ENCODE data around the gene ROBO1. TPM values are rescaled to one million over a fixed set of nuclear protein-coding genes. Genes with fewer than 3 reads are reported as not detected.

The ROBO1 gene
- total and polyA plus RNA-seq, 2 donors (not counting 3 experiments of a cell fraction or from before 2014, with no cell fraction given): 5.9 to 14.2 TPM

- Histone ChIP-seq H3K4me1 (ENCODE audit: control insufficient read depth, extremely low read depth, insufficient read depth, low read length) (no peaks in the 10 kb centered on the region), H3K27me3 (ENCODE audit: control insufficient read depth in 2 of 2, insufficient read depth in 2 of 2, low read length in 2 of 2) (no peaks in the 10 kb centered on the region), H3K9ac (replicated peaks; ENCODE audit: extremely low read depth, insufficient read depth, low read length) (no peak overlapping the region), H3K4me2 (ENCODE audit: insufficient read depth, low read length) (no peak overlapping the region), H3K27ac (ENCODE audit: insufficient read depth, low read depth, low read length) (no peak overlapping the region), H2AFZ (ENCODE audit: low read depth, low read length) (no peak overlapping the region), H3K9me1 (replicated peaks; ENCODE audit: control insufficient read depth, extremely low read depth, insufficient read depth, low read length) (no peaks in the 10 kb centered on the region), H3K79me2 (ENCODE audit: control insufficient read depth, insufficient read depth, low read length) (no peaks in the 10 kb centered on the region), H3K9me3 (replicated peaks; ENCODE audit: control insufficient read depth, insufficient read depth, low read length) (no peaks in the 10 kb centered on the region), H4K20me1 (replicated peaks; ENCODE audit: control insufficient read depth, extremely low read depth, insufficient read depth, low read length) (no peaks in the 10 kb centered on the region), H3K36me3 (ENCODE audit: control insufficient read depth in 2 of 2, extremely low read depth in 1 of 2, insufficient read depth in 2 of 2, low read length in 2 of 2) (no peaks in the 10 kb centered on the region), H3K4me3 (replicated peaks in 1 of 3; ENCODE audit: insufficient read depth in 1 of 3, low read depth in 1 of 3, low read length in 3 of 3) (no peak overlapping the region)
- DNase-seq (ENCODE audit: low read depth, low spot score) (no peak), FAIRE-seq (no peak)
- no peak for TF ChIP-seq POLR2AphosphoS5 (IDR thresholded peaks at IDR 0.05; ENCODE audit: insufficient read depth, low read depth, low read length)
- no peak for TF ChIP-seq MAX (IDR thresholded peaks at IDR 0.05; ENCODE audit: insufficient read depth, insufficient read length)
- no peak for TF ChIP-seq EZH2 (IDR thresholded peaks at IDR 0.05; ENCODE audit: borderline replicate concordance, low read depth, low read length, severe bottlenecking)
- TF ChIP-seq CTCF (IDR thresholded peaks at IDR 0.05; ENCODE audit: extremely low read depth in 1 of 2, insufficient read depth in 1 of 2, low read depth in 1 of 2, low read length in 2 of 2): no peak
- TF ChIP-seq POLR2A (IDR thresholded peaks at IDR 0.05; ENCODE audit: low read depth, low read length): no peak
- no peak for TF ChIP-seq GATA2 (IDR thresholded peaks at IDR 0.05; ENCODE audit: insufficient read depth, insufficient read length, low read depth, low read length)
- TF ChIP-seq JUN (IDR thresholded peaks at IDR 0.05; ENCODE audit: borderline replicate concordance, insufficient read depth, insufficient read length, low read depth): no peak
- TF ChIP-seq MYC (IDR thresholded peaks at IDR 0.05; ENCODE audit: low read depth, low read length): no peak
- TF ChIP-seq FOS (IDR thresholded peaks at IDR 0.05; ENCODE audit: borderline replicate concordance, insufficient read depth, low read length): no peak
- POLR2A ChIA-PET: no interaction called here
- intact Hi-C loops (cut with micrococcal nuclease) (no loop called here), dilution Hi-C loops (cut with MboI; ENCODE audit: extremely low pct_ligation_motif_present, low sequenced_read_pairs) (no loop called here)
- CTCF ChIA-PET: no interaction called here
- no TSS peak for BruUV-seq (replicated peaks)
Measured at GRCh38 chr3:78927759-78928158, 840.0 kb downstream of the ROBO1 start.

Data from endothelial cell of umbilical vein (primary cell).